SK-N-SH (cell line): ENCODE results near the gene NRDE2. TPM values are rescaled to one million over a fixed set of nuclear protein-coding genes. Genes with fewer than 3 reads are reported as not detected.

Experiments
- CTCF ChIA-PET: fragments of 300-600, 350-600 bp; formaldehyde crosslinking; extraction: SDS; loops from one replicate; lab custom pipeline; 2021; lab: Yijun Ruan, JAX
- POLR2A ChIA-PET: fragments of 350-600 bp; sonication (Branson Sonifier 250); formaldehyde crosslinking; extraction: SDS; loops from one replicate; lab custom pipeline; 2020; ENCODE audit warnings: antibody characterized with exemption, inconsistent platforms; lab: Yijun Ruan, JAX
- DNase-seq: peaks from one replicate; pipeline ENCODE4 v3.0.0; 2012
- H2AFZ ChIP-seq: fragments of 200-600 bp; sonication (generic); 2 replicates; pipeline ENCODE4 v1.8.1; 2016; ENCODE audit warnings: antibody characterized with exemption, mild to moderate bottlenecking, low read depth
- H3F3A ChIP-seq: fragments of 200-600 bp; sonication (generic); replicated peaks from 2 replicates; pipeline ENCODE3; 2016; ENCODE audit warnings: antibody characterized with exemption, mild to moderate bottlenecking; ENCODE audit not compliant: insufficient read depth
- H3K27ac ChIP-seq, 2 experiments: fragments of 200-500 bp in 1 of 2; fragments of 200-600 bp in 1 of 2; sonication (Bioruptor generic) in 1 of 2; sonication (generic), shearing (Covaris generic) in 1 of 2; 2 replicates each; pipeline versions ENCODE4 v1.5.1 to v1.6.1; 2014 to 2016; ENCODE audit warnings: low read depth in 2 of 2, inconsistent platforms in 1 of 2, low read length in 1 of 2, mild to moderate bottlenecking in 1 of 2, mixed read lengths in 1 of 2
- H3K27me3 ChIP-seq: fragments of 200-600 bp; sonication (generic), shearing (Covaris generic); 2 replicates; pipeline ENCODE4 v1.6.1; 2016; ENCODE audit warnings: mixed run types; ENCODE audit not compliant: insufficient read depth
- H3K36me3 ChIP-seq, 2 experiments: fragments of 200-500 bp in 1 of 2; fragments of 200-600 bp in 1 of 2; sonication (Bioruptor generic) in 1 of 2; sonication (generic) in 1 of 2; replicated peaks in 1 of 2; 2 replicates each; pipeline versions ENCODE3 to v1.5.1; 2014 to 2016; ENCODE audit warnings: low read length in 1 of 2, mild to moderate bottlenecking in 1 of 2; ENCODE audit not compliant: insufficient read depth in 2 of 2, control insufficient read depth in 1 of 2
- H3K4me1 ChIP-seq, 2 experiments: fragments of 200-500 bp in 1 of 2; fragments of 200-600 bp in 1 of 2; sonication (Bioruptor generic) in 1 of 2; sonication (generic), shearing (Covaris generic) in 1 of 2; 2 replicates each; pipeline versions ENCODE4 v1.5.1 to v1.6.1; 2014 to 2016; ENCODE audit warnings: low read depth in 1 of 2, low read length in 1 of 2, mixed run types in 1 of 2; ENCODE audit not compliant: insufficient read depth in 2 of 2, control insufficient read depth in 1 of 2
- H3K4me2 ChIP-seq: fragments of 200-600 bp; sonication (generic), shearing (Covaris generic); 2 replicates; pipeline ENCODE4 v1.6.1; 2017; ENCODE audit warnings: mixed run types
- H3K4me3 ChIP-seq, 2 experiments: fragments of 200-500 bp in 1 of 2; fragments of 200-600 bp in 1 of 2; sonication (Bioruptor generic) in 1 of 2; sonication (generic), shearing (Covaris generic) in 1 of 2; 2 replicates each; pipeline versions ENCODE4 v1.5.1 to v1.8.1; 2014 to 2016; ENCODE audit warnings: low read depth in 2 of 2, inconsistent platforms in 1 of 2, low read length in 1 of 2, mild to moderate bottlenecking in 1 of 2, mixed read lengths in 1 of 2, moderate library complexity in 1 of 2
- H3K79me2 ChIP-seq: fragments of 200-600 bp; sonication (generic); 2 replicates; pipeline ENCODE4 v1.8.1; 2017; ENCODE audit warnings: mild to moderate bottlenecking; ENCODE audit not compliant: insufficient read depth
- H3K9ac ChIP-seq: fragments of 200-600 bp; sonication (generic); 2 replicates; pipeline ENCODE4 v1.6.1; 2017; ENCODE audit warnings: mixed run types
- H3K9me2 ChIP-seq: fragments of 200-600 bp; sonication (generic); 2 replicates; pipeline ENCODE4 v1.6.1; 2017; ENCODE audit warnings: mixed run types
- H3K9me3 ChIP-seq: fragments of 200-600 bp; sonication (generic); 2 replicates; pipeline ENCODE4 v1.6.1; 2017; ENCODE audit warnings: mixed run types, mild to moderate bottlenecking, moderate library complexity
- H4K20me1 ChIP-seq: fragments of 200-600 bp; sonication (generic); 2 replicates; pipeline ENCODE4 v1.6.1; 2017; ENCODE audit warnings: mild to moderate bottlenecking, mixed run types; ENCODE audit not compliant: insufficient read depth
- ELF1 ChIP-seq: IDR thresholded peaks from 2 replicates; pipeline ENCODE4 v1.4.0; 2012
- FOSL2 ChIP-seq: IDR thresholded peaks from 2 replicates; pipeline ENCODE4 v1.4.0; 2012; ENCODE audit warnings: low read depth, mild to moderate bottlenecking, moderate library complexity, borderline replicate concordance
- FOXJ3 ChIP-seq: sonication (generic); formaldehyde crosslinking; IDR thresholded peaks from 2 replicates; pipeline ENCODE4 v1.5.1; 2020; ENCODE audit warnings: mild to moderate bottlenecking, missing genetic modification reagents
- MXI1 ChIP-seq: IDR thresholded peaks from 2 replicates; pipeline ENCODE4 v1.6.1; 2012; ENCODE audit warnings: mild to moderate bottlenecking, low read depth, low read length, improper control_type of control experiment
- NRF1 ChIP-seq: IDR thresholded peaks from 2 replicates; pipeline ENCODE4 v1.6.1; 2012; ENCODE audit warnings: low read depth, mild to moderate bottlenecking, low read length
- POLR2AphosphoS5 ChIP-seq: IDR thresholded peaks from 2 replicates; pipeline ENCODE4 v1.6.1; 2012; ENCODE audit warnings: low read depth, low read length
- RAD21 ChIP-seq: IDR thresholded peaks from 2 replicates; pipeline ENCODE4 v1.6.1; 2012; ENCODE audit warnings: mild to moderate bottlenecking, low read length
- RCOR1 ChIP-seq: fragments of 150-350 bp; IDR thresholded peaks from 2 replicates; pipeline ENCODE4 v1.6.1; 2017; ENCODE audit warnings: antibody characterized with exemption, low read length
- RFX5 ChIP-seq: IDR thresholded peaks from 2 replicates; pipeline ENCODE4 v1.6.1; 2012; ENCODE audit warnings: mild to moderate bottlenecking, improper control_type of control experiment, low read length
- SMC3 ChIP-seq: IDR thresholded peaks from 2 replicates; pipeline ENCODE4 v1.6.1; 2012; ENCODE audit warnings: low read depth, low read length, improper control_type of control experiment
- TAF1 ChIP-seq: IDR thresholded peaks from 2 replicates; pipeline ENCODE4 v1.6.1; 2012; ENCODE audit warnings: low read depth, mild to moderate bottlenecking, low read length, moderate library complexity, borderline replicate concordance
- TCF12 ChIP-seq: IDR thresholded peaks from 2 replicates; pipeline ENCODE4 v1.4.0; 2012
- YY1 ChIP-seq: IDR thresholded peaks from 2 replicates; pipeline ENCODE4 v1.4.0; 2012; ENCODE audit warnings: low read depth, mild to moderate bottlenecking
- WGBS: methylation state at CpG from one replicate; pipeline ENCODE4 v1.1.6; 2017; ENCODE audit warnings: low lambda C conversion rate; 5-methylcytosine and 5-hydroxymethylcytosine counted together
- polyA plus RNA-seq, 3 experiments: library from polyadenylated mRNA; depleted of rRNA; stranded (reverse); fragments of >200 nt; gene quantifications; 2 replicates each; pipeline ENCODE4 v1.2.3, GENCODE V29; 2012
- TF ChIP-seq, protein P1 (sequence below): fragments of 150-350 bp; IDR thresholded peaks from 2 replicates; pipeline ENCODE4 v1.6.1; 2016; ENCODE audit warnings: mild to moderate bottlenecking, low read depth, low read length
- TF ChIP-seq, protein P2 (sequence below): IDR thresholded peaks from 2 replicates; pipeline ENCODE4 v1.4.0; 2012; ENCODE audit warnings: low read depth
- TF ChIP-seq, protein P3 (sequence below): IDR thresholded peaks from 2 replicates; pipeline ENCODE4 v1.4.0; 2012; ENCODE audit warnings: low read depth, borderline replicate concordance
- TF ChIP-seq, protein P4 (sequence below): IDR thresholded peaks from 2 replicates; pipeline ENCODE4; 2012

Gene NRDE2
- polyA plus RNA-seq, 1 of the 3 experiments (the other 2 are of a cell fraction): 11.3 TPM

DNA sequence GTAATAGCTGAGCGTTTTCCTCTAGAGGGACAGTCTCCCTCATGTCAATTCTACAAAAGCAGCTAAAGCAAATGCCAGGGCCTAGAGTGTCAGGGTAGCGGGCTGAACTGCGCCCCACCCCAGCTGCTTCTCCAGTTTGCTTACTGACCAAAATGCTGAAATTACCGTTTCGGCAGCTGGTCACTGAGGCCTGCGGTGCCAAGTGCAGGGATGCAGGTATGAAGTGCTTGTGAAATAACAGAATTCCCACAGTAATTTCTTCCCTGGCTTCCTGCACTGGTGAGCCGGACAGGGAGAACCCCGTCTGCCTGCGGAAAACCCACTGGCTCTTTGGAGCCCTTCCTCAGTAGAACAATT lies 56.3 kb downstream of the NRDE2 start:
- H4K20me1 ChIP-seq: no peaks in the 10 kb centered on the region
- no peak overlapping the region for H3K4me3 ChIP-seq
- H3K4me1 ChIP-seq: 0 out of 4 replicates have a peak, but pooled peaks cover 0 to 8% of the 10 kb centered on the region in 2 experiments
- no peaks in the 10 kb centered on the region for H3K27me3 ChIP-seq
- no peak for TF ChIP-seq MXI1
- TF ChIP-seq POLR2AphosphoS5: no peak
- TF ChIP-seq, protein P1, sequence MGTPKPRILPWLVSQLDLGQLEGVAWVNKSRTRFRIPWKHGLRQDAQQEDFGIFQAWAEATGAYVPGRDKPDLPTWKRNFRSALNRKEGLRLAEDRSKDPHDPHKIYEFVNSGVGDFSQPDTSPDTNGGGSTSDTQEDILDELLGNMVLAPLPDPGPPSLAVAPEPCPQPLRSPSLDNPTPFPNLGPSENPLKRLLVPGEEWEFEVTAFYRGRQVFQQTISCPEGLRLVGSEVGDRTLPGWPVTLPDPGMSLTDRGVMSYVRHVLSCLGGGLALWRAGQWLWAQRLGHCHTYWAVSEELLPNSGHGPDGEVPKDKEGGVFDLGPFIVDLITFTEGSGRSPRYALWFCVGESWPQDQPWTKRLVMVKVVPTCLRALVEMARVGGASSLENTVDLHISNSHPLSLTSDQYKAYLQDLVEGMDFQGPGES: no peak
- TF ChIP-seq RAD21: no peak
- TF ChIP-seq ELF1: no peak
- TF ChIP-seq, protein P2, sequence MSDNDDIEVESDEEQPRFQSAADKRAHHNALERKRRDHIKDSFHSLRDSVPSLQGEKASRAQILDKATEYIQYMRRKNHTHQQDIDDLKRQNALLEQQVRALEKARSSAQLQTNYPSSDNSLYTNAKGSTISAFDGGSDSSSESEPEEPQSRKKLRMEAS: no peak
- TF ChIP-seq NRF1: no peak
- no peak for TF ChIP-seq YY1
- TF ChIP-seq RCOR1: no peak
- TF ChIP-seq, protein P3, sequence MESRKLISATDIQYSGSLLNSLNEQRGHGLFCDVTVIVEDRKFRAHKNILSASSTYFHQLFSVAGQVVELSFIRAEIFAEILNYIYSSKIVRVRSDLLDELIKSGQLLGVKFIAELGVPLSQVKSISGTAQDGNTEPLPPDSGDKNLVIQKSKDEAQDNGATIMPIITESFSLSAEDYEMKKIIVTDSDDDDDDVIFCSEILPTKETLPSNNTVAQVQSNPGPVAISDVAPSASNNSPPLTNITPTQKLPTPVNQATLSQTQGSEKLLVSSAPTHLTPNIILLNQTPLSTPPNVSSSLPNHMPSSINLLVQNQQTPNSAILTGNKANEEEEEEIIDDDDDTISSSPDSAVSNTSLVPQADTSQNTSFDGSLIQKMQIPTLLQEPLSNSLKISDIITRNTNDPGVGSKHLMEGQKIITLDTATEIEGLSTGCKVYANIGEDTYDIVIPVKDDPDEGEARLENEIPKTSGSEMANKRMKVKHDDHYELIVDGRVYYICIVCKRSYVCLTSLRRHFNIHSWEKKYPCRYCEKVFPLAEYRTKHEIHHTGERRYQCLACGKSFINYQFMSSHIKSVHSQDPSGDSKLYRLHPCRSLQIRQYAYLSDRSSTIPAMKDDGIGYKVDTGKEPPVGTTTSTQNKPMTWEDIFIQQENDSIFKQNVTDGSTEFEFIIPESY: no peak
- no peak for TF ChIP-seq FOXJ3 (CRISPR knock-in tag)
- no peak for TF ChIP-seq FOSL2
- TF ChIP-seq SMC3: no peak
- TF ChIP-seq RFX5: no peak
- TF ChIP-seq TCF12: no peak
- no peak for TF ChIP-seq TAF1
- TF ChIP-seq, protein P4, sequence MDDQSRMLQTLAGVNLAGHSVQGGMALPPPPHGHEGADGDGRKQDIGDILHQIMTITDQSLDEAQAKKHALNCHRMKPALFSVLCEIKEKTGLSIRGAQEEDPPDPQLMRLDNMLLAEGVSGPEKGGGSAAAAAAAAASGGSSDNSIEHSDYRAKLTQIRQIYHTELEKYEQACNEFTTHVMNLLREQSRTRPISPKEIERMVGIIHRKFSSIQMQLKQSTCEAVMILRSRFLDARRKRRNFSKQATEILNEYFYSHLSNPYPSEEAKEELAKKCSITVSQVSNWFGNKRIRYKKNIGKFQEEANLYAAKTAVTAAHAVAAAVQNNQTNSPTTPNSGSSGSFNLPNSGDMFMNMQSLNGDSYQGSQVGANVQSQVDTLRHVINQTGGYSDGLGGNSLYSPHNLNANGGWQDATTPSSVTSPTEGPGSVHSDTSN: no peak
- ChIA-PET CTCF (interaction anchor here (1.2 to 1.4 kb wide), 2 partner anchors 15 to 28 kb away, joined by 3 to 7 read pairs; no protein-coding TSS in a partner anchor), POLR2A (interaction anchor here (0.6 kb wide), 1 partner anchor 329 kb away, joined by 3 read pairs; no protein-coding TSS in a partner anchor)
- no peaks in the 10 kb centered on the region for H3K9me2 ChIP-seq
- no peak overlapping the region for H3K9ac ChIP-seq
- H3K4me2 ChIP-seq: peak overlapping the region; percentile 6; the same call in 1 of the 2 replicates
- peaks cover 33% of the 10 kb centered on the region for H3F3A ChIP-seq
- H3K36me3 ChIP-seq: peaks cover 26 to 45% of the 10 kb centered on the region in 2 experiments
- H3K79me2 ChIP-seq: no peaks in the 10 kb centered on the region
- WGBS: 94% methylated on average over 9 of the region's 9 CpGs
- no peak for DNase-seq
- peak overlapping the region in 1 of 2 experiments; percentile 75; a peak in 2 of 4 replicates for H3K27ac ChIP-seq
- H3K9me3 ChIP-seq: no peaks in the 10 kb centered on the region
- H2AFZ ChIP-seq: no peak overlapping the region
